IPS-11a (cell line): ENCODE data around the gene SPRED2.

ENCODE experiments used
- H3K4me3 ChIP-seq: one replicate; pipeline ENCODE4 v1.5.1; 2013; ENCODE audit warnings: low read depth, low read length, control low read depth

The SPRED2 gene

GRCh38 chr2:65443509-65444186, 11.2 kb upstream of the SPRED2 start:
- no peak overlapping the region for H3K4me3 ChIP-seq

GRCh38 chr2:65442420-65443020, 10.1 kb upstream of the SPRED2 start:
- H3K4me3 ChIP-seq: no peak overlapping the region

DNA sequence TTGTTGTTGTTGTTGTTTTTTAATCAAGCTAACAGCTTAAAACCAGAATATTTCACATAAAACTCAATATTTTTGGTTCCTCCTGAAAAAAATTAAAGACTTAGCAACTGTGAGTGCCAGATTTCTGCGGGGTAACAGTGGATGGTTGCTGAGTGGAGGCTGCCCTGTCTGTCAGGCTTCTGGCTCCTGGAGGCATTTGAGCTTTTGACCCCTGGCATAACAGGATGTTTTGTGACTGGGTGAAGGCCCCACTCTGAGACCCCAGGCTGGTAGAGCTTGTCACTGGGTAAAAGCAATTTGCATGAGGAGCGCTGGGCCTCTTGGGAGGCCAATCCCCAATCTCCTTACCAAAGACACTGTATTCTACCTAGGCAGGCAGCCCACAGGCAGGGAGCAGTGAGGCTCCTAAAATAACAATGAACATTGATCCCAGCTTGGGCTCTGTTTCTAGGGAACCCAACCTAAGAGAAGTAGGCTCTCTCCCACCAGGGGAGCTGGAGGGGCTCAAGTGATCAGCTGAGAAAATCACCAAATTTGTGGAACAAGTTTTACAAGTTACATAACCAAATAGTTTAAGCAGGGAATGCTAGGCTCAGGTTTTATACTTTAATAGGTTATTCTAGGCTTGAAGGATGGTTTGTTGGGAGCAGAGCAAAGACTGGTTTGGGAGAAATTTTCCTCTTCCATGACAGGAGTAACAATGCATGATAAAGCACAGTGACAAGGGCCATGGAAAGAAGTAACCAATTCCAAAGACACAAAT, 5.9 kb upstream of the SPRED2 start:
- no peak overlapping the region for H3K4me3 ChIP-seq

DNA sequence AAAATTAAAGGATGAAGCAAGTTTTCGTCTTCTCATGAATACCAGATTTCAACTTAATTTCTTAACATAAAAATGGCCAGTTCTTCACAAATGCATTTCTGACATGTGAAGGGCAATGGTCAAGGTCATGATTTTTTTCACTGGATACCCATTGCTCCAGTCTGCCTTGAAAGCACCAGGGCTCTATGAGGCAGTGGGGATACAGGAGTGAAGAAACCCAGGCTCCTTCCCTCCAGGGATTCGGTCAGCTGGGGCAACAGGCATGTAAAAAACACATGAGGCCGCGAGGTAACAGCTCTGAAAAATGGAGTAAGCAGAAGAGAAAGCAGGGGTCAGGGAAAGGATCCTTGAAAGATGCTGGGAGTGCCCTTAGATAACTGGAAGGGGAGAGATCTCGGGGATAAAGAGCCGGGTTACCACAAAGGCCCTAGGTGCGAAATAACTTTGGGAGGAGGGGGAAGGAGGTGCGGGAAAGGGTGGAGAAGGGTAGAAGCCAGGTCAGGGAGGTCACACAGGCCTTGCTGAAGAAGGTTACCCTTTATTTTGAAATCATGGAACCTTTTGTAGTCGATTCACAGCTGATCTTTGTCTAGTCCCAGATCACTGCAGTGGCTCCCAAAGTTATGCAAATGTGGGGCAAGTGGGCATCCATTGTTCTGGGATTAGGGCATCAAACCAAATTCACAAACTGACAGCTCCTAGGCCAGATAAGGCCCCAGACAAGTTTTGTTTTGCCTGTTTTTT, 5.2 kb upstream of the SPRED2 start:
- H3K4me3 ChIP-seq: no peak overlapping the region

DNA sequence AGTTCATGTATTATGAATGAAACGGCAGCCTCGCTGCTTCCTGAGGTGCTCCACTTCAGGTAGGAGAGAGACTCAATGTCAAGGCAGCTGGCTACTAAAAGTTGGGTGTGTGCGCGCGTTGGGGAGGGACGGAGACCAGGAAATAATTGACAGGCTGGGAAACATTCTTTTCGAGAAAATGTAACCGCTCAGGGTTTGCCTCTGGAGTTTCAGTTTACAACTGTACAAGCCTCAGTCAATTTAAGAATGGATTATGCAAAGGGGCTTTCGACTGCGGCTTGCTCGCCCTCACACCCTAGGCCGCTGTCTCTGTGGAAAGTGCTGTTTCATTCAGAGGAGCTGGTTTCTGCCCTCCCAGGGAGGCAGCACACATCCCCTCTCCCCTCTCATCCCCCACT, 4.4 kb upstream of the SPRED2 start:
- H3K4me3 ChIP-seq: peak overlapping the region; percentile 62

- peak overlapping the region; percentile 62 for H3K4me3 ChIP-seq
These were observed 3.9 kb upstream of the SPRED2 start for GRCh38 chr2:65436169-65436823.

DNA sequence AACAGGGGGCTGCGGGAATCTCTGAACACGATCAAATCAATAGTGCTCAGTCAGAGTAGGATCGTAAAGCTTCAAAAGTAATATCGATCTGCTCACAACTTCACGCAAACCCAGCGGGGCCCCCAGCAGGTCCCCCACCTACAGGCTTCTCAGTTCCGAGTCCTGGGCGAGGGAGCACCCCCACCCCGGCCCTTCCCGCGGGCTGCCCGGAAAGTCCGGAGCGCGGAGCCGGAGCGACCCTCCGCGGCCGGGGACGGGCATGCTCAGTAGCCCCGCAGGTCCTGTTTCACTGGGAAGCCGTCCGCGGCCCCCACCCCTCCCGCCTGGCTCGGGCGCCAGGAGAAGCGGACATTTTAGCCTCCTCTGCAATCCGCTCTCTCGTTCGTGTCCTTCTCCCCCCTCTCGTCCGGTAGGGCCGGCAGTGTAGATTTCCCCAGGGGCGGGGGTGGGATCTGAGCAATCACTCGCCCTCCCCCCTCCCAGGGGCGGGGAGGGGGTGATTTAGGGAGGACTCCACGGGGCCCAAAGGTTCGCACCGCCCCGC, 3.3 kb upstream of the SPRED2 start:
- peak overlapping the region; percentile 62 for H3K4me3 ChIP-seq

- H3K4me3 ChIP-seq: no peak overlapping the region
These were observed 2.3 kb upstream of the SPRED2 start for GRCh38 chr2:65434592-65435241.

GRCh38 chr2:65431421-65432226, 775 bp downstream of the SPRED2 start:
- peak overlapping the region; percentile 77 for H3K4me3 ChIP-seq

DNA sequence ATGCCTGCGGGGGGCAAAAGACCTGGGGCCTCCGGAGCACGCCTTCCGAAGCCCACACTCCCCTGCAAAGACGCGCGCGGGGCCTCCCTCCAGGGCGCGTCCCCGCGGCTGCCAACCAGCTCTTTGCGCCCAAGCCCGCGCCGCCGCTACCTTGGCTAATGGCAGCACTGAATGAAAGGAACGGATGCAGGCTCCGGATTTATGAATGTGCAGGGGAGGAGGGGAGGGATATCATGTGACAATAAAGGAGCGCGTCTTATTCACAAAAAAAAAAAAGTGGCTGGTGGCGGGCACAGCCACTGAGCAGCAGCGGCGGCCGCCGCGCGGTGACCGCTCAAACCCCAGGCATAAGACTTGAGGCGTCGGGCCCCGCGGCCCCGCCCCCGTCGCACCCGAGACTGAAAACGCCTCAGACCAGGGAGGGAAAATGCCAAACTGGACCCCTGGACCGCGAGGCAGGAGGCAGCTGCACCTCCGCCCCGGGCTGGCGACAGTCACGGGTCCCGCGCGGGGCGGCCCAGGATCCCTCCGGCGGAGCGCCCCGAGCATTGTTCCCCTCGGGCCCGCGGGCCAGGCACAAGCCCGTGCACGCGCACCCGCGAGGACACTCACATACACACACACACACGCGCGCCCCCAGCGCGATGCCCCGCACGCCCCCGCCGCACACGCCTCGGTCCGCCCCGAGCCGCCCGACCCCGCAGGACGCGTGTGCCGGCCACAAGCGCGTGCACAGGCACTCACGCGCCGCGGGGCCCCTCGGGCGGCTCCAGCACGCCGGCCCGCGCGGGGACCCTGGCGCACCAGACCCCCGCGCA, 1.6 kb downstream of the SPRED2 start:
- H3K4me3 ChIP-seq: peak overlapping the region; percentile 77

DNA sequence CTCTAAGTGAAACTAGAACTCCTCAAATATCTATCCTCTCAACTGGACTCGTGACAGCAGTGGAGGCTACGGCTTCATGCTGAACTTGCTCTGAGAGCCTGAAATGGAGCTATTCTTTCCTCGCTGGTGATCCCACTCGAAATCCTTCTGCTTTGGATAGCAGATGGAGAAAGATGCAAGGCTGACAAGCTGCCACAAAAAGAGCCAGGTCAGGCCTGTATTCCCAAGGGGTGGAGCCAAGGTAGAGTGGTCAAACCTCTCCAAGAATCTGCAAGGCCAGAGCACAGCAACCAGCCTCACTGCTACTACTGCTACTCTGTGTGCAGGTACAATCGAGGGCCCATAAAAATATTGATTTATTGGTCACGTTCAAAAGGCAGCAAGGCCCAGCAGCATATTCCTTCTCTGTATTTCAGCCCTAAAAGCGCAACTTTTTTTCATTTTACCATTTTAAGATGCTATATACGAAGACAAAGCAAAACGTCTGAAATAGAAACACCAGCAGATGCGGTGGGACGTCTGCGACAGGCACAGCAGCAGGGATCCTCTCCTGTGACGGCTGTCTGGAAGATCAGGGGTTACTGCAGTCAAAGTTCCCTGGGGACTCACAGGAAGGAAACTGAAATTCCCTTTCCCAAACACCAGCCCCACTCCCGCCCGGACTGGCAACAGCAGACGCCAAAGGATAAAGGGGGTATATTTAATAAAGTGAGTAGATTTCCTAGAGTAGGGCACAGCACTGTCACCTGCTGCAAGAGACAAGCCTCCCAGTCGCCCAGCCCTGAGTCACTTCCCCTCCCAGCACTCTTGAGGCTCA, 2.4 kb downstream of the SPRED2 start:
- peak overlapping the region; percentile 77 for H3K4me3 ChIP-seq

DNA sequence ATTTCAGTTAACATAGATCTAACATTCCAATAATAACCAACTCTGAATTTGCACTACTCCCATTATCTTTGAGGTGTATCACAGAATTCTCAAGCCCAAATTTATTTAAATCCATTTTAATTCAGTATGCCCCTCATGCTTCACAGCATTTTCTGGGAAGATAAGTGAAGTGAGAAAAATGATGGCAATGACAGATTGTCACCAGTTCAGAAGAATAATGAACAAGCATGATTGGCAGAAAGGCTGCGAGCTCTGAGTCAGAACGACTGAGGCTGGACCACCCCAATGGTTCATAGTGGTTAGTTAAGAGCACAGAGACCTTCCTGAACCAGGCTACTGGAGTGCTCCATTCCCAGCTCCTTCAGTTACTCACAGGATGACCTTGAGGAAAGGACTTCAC, 4.9 kb downstream of the SPRED2 start:
- no peak overlapping the region for H3K4me3 ChIP-seq

DNA sequence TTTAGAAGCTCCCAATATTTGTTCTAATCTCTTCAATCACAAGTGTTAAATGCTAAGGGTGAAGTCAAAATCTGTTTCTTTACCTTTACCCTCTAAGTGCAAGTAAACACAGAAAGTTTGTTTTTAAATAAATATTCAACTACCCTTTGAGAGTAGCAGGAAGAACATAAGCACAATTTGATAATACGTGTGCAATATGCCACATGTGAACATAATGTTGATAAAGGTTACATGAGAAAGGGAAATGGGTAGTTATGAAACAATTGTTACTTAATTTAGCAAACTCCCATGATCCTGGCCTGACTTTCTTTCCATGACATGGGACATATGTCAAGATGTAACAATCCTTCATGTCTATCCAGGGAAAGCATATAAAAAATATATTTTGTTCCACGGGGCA, 7.1 kb downstream of the SPRED2 start:
- no peak overlapping the region for H3K4me3 ChIP-seq

DNA sequence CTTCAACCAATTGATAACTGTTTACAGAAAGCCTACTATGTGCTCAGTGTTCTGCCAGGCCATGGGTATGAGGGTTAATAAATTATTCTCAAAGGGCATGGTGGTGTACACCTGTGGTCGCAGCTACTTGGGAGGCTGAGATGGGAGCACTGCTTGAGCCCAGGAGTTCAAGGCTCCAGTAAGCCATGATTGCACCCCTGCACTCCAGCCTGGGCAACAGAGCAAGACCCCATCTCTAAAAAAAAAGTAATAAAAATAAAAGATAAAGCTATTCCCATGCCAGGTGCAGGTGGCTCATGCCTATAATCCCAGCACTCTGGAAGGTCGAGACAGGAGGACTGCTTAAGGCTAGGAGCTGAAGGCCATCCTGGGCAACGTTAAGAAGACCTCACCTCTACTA, 8.0 kb downstream of the SPRED2 start:
- no peak overlapping the region for H3K4me3 ChIP-seq

GRCh38 chr2:65421432-65421748, 11.0 kb downstream of the SPRED2 start:
- no peak overlapping the region for H3K4me3 ChIP-seq

- H3K4me3 ChIP-seq: no peak overlapping the region
These were observed 11.5 kb downstream of the SPRED2 start for GRCh38 chr2:65420712-65421431.

DNA sequence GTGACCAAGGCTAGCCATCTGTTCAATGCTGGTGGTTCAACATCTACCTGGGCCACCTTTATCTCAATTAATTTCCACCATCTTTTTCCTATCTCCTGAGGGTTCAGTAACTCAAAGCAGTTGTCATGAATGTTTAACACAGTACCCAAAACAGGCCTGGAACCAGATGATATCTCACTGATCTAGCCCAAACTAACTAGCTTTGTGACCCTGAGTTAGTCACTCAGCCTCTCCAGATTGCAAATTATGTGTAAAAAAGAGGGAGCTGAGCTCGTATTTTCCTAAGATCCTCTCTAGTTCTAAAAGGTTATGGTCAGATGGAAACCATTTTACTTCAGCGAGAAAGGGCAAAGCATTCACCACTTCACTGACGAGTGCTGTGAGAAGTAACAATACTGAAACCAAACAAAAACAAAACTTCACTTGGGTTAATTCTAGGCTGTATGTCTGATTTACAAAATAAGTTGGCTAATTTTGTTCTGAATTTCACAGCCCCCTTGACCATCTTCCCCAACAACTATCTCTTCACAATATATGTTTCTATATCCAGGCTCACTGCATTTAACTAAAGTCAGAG, 14.8 kb downstream of the SPRED2 start:
- H3K4me3 ChIP-seq: no peak overlapping the region
